Measurements from ENCODE around the gene VENTX.
"Not testable (repeated sequence)": the region's sequence is repeated elsewhere in the genome, so short reads cannot be mapped to it uniquely, and the experiment has no call there.

VENTX gene

DNA sequence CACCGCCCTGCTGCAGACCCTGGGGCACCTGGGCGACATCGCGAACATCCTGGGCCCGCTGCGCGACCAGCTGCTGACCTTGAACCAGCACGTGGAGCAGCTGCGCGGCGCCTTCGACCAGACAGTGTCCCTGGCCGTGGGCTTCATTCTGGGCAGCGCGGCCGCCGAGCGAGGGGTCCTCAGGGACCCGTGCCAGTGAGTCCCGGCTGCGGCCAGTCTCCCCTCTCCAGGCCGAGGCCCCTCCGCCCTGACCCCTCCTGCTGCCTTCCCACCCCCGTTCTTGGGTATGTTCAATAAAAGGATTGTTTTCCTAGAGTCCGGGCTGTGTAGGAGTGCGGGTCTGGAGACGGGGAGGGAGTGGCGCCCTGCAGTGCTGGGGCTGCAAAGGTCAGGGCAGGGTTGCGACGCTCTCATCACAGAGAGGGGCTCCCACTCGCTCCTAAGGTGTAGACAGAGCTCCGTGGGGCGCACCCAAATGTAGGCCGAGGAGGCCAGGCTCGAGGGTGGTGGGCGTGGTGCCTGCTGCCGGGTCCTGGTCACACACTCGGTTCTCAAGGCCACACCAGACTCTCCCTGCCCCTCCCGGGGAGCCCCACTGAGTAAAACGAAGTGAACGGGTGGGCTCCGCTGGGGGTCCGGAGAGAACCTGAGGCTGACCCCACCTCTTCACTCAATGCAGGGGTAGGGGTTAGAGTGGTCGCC lies 6.3 kb upstream of the VENTX start:
- H3K4me3 ChIP-seq (ENCODE audit: low read depth, low read length) = no peak overlapping the region
- no peak for TF ChIP-seq CTCF (IDR thresholded peaks at IDR 0.05; ENCODE audit: low read depth, low read length)

DNA sequence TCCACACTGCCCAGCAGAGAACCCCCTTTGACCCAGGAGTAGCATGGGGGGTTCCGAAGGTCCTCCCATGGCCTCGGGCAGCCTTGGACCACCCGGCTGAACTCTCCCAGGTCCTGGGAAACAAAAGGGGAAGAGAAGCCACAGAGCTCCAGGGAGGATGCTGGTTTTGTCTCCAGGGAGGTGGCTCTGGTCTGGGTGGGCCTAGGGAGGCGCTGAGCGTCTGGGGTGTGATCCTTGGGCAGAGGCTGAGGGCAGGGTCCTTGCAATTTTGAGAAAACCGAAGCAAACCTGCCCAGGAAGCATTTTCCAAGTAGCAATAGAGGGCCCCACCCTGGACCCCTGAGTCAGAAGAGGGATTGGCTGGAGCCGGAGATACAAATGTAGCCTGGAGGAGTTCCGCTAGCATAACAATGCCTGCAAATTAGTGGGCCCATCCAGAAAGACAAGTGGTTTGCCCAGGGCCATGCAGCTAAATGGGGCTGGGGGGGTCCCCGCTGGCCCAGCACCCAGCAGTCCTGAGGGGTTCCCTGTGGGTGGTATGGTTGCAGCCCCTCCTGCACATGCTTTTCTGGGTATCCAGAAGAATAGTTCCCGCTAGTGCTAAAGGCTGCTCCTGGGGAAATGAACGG lies 5.6 kb upstream of the VENTX start:
- no peak for TF ChIP-seq CTCF (IDR thresholded peaks at IDR 0.05; ENCODE audit: low read depth, low read length)
- no peak overlapping the region for H3K4me3 ChIP-seq (ENCODE audit: low read depth, low read length)

DNA sequence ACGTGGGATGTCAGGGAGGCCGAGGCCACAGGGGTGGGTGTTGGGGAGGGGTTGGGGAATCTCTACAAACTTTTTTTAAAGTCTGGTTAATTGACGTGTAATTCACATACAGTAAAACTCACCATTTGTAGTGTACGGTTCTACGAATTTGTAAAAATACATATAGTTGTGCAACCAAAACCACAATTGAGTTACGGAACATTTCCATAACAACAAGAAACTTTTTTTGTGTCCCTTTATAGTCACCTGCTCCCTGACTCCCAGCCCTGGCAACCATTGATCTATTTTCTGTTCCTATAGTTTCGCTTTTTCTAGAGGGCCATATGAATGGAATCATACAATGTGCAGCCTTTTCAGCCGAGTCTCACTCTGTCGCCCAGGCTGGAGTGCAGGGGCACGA lies 2.9 kb upstream of the VENTX start:
- not testable (repeated sequence) for H3K4me3 ChIP-seq (ENCODE audit: low read depth, low read length)

- H3K4me3 ChIP-seq (ENCODE audit: low read depth, low read length) = no peak overlapping the region
Observed at GRCh38 chr10:133235265-133235855, 2.3 kb upstream of the VENTX start.

DNA sequence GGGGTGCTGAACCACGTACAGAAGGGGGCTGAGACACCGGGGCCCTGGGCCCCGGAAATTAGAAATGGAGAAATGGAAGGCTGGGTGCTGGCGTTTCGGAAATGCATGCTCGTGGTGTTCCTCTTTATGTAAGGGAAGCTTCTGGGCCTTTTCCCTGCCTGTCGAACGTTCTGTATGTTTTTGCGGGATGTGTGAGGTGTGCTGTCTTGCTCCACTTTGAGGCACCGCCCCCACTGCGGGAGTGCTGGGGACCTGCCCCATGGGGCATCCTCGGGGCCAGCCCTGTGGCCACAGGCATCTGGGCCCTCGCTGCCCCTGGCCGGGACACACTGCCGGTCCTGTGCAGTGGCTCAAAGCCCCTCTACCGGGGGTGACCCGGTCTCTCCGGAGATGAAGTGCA lies 1.7 kb upstream of the VENTX start:
- no peak overlapping the region for H3K4me3 ChIP-seq (ENCODE audit: low read depth, low read length)
- no peak for TF ChIP-seq CTCF (IDR thresholded peaks at IDR 0.05; ENCODE audit: low read depth, low read length)

More at GRCh38 chr10:133235265-133235855, 2.3 kb upstream of the VENTX start:
- no peak for TF ChIP-seq CTCF (IDR thresholded peaks at IDR 0.05; ENCODE audit: low read depth, low read length)

GRCh38 chr10:133236401-133237240 lies 1.0 kb upstream of the VENTX start:
- no peak for TF ChIP-seq CTCF (IDR thresholded peaks at IDR 0.05; ENCODE audit: low read depth, low read length)
- no peak overlapping the region for H3K4me3 ChIP-seq (ENCODE audit: low read depth, low read length)

DNA sequence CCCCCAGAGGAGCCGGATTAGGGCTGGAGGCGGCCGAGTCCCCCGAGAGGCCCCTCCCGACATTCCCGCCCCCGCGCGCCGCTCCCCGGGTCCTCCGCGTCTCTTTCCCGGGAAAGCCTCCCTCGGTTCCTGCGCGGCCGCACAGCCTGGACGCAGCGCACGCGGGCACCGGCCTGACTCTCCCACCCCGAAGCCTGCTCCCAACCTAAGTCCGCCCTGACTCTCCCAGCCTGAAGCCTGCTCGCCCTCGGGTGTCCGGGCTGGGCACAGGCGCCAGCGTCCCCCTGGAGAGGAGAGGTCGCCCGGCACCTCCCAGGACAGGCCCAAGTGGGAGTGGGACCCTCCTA lies 441 bp upstream of the VENTX start:
- TF ChIP-seq CTCF (IDR thresholded peaks at IDR 0.05; ENCODE audit: low read depth, low read length) = no peak
- no peak overlapping the region for H3K4me3 ChIP-seq (ENCODE audit: low read depth, low read length)

Data from WI38 (cell line).